Bronchial epithelial cell (primary cell): ENCODE data around the gene ROM1. TPM values are rescaled to one million over a fixed set of nuclear protein-coding genes. Genes with fewer than 3 reads are reported as not detected.

Source experiments
- DNase-seq: peaks from one replicate; pipeline ENCODE4 v3.0.0-alpha.2; 2010; ENCODE audit warnings: low read depth
- FAIRE-seq: peaks from 2 replicates; lab custom pipeline; 2011; peaks lifted over from hg19 to GRCh38; lab: Jason Lieb, UNC
- H3K27me3 ChIP-seq: 2 replicates; pipeline ENCODE4 v1.5.1; 2011; ENCODE audit warnings: low read length; ENCODE audit not compliant: control insufficient read depth, insufficient read depth
- H3K36me3 ChIP-seq: 2 replicates; pipeline ENCODE4 v1.5.1; 2011; ENCODE audit warnings: low read length; ENCODE audit not compliant: control insufficient read depth, insufficient read depth
- H3K4me3 ChIP-seq: 2 replicates; pipeline ENCODE4 v1.5.1; 2011; ENCODE audit warnings: mild to moderate bottlenecking, low read depth, low read length, control low read depth
- CTCF ChIP-seq: IDR thresholded peaks from 2 replicates; pipeline ENCODE4 v1.5.1; 2011; ENCODE audit warnings: mild to moderate bottlenecking, moderate library complexity, low read length, control low read depth, inconsistent platforms; ENCODE audit not compliant: insufficient read depth, severe bottlenecking
- total RNA-seq: library from RNA; depleted of rRNA; stranded (reverse); fragments of >200 nt; gene quantifications from 2 replicates; pipeline ENCODE4 v1.2.1, GENCODE V29; 2014

The ROM1 gene
- total RNA-seq, 1 donor from 2014 or later: 2.6 TPM

DNA sequence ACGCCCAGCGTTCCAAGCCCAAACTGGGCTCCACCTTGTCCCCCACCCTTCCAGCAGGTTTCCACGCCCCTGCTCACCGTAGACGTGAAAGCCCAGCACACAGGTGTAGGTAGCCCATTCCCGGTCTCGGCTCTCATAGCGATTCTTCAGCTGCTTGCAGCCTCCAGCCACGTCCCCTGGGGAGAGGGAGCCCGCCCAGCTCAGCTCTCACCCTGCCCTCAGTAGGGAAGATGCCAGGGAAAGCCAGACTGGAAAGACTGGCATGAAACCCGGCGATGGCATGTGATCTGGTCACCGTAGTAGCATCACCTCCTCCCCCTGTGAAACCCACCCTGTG is 10.0 kb upstream of the ROM1 start:
- FAIRE-seq: no peak

DNA sequence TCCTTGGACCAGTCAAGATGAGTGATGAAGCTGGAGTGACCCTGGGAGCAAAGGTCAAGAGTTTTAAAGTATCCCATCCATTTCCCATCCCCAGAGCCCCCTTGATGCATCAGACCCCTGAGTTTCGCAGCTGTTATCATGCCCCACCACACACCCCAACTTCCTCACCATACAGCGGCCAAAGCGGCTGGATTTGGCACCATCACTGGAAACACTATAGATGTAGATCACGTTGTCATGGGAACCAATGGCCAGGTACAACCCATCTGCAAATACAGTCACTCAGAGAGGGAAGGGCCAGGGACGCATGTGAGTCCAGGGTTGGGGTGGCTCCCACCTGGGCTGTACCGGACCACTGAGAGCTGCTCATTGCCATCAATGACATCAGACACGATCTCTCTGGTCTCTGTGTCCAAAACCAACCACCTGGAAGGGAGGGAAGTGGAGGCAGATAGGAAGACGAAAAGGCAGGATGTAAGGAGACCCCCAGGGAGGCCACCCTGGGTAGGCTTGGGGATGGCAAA is 9.2 kb upstream of the ROM1 start:
- no peak for TF ChIP-seq CTCF
- Histone ChIP-seq H3K27me3 (no peaks in the 10 kb centered on the region), H3K4me3 (no peak overlapping the region), H3K36me3 (peaks cover 5% of the 10 kb centered on the region)
- DNase-seq (no peak), FAIRE-seq (no peak)

More for the DNA sequence above, 10.0 kb upstream of the ROM1 start:
- TF ChIP-seq CTCF: no peak
- Histone ChIP-seq H3K4me3 (peak overlapping the region; percentile 91), H3K36me3 (peaks cover 9% of the 10 kb centered on the region), H3K27me3 (no peaks in the 10 kb centered on the region)
- no peak for DNase-seq

DNA sequence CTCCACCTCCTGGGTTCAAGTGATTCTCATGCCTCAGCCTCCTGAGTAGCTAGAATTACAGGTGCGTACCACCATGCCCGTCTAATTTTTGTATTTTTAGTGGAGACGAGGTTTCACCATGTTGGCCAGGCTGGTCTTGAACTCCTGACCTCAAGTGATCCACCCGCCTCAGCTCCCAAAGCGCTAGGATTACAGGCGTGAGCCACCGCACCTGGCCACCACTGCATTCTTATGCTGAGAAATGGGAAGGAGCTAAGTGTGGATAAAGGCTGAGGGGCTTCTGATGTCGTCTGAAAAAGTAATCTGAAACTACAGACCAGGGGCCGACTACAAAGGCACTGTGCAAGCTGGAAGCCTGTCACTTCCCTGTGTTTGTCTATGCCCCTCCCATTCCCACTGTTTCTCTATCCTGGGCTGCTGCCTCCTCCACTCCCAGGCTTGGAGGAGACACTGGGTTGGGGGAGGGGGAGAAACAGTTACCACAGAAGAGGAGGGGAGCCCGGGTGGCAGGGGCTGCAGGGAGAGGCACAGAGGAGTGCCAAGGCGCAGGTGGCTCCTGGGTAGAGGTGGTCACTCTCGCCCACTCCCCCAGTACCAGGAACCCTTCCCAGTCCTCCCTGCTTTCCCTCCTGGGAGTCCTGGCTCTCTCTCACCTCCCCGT is 8.5 kb upstream of the ROM1 start:
- Histone ChIP-seq H3K36me3 (peaks cover 7% of the 10 kb centered on the region), H3K4me3 (no peak overlapping the region), H3K27me3 (no peaks in the 10 kb centered on the region)
- no peak for TF ChIP-seq CTCF
- no peak for DNase-seq
- FAIRE-seq: no peak

DNA sequence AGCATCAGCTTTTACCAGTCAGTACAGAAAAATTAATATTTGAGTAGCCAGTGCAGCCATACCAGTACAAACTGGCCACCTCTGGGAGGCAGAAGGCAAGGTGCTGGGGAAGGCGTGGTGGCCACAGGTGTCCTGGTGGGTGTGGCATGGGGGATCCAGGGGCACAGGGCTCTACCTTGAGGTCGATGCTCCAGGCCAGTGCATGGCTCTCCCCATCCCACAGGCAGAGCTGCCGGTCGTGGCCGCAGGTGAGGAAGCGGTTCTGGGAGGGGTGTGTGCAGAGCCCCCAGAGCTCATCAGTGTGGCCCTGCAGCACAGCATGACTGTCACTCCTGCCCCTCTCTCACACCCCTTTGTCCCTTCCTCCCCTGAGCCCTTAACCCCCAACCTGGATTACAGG is 7.6 kb upstream of the ROM1 start:
- Histone ChIP-seq H3K27me3 (no peaks in the 10 kb centered on the region), H3K4me3 (no peak overlapping the region), H3K36me3 (peaks cover 8% of the 10 kb centered on the region)
- TF ChIP-seq CTCF: no peak
- FAIRE-seq (no peak), DNase-seq (no peak)

- no peak for DNase-seq
- no peak for FAIRE-seq
- Histone ChIP-seq H3K4me3 (no peak overlapping the region), H3K27me3 (no peaks in the 10 kb centered on the region), H3K36me3 (peaks cover 9% of the 10 kb centered on the region)
- no peak for TF ChIP-seq CTCF
Measured at GRCh38 chr11:62605902-62606301, 7.2 kb upstream of the ROM1 start.

- TF ChIP-seq CTCF: no peak
- no peak for DNase-seq
- no peak overlapping the region for H3K4me3 ChIP-seq
- no peak for FAIRE-seq
- H3K36me3 ChIP-seq: peaks cover 9% of the 10 kb centered on the region
- H3K27me3 ChIP-seq: no peaks in the 10 kb centered on the region
Measured at GRCh38 chr11:62607714-62608113, 5.3 kb upstream of the ROM1 start.
